ENCODE data around the gene SOBP.
"Not testable (repeated sequence)": the region's sequence is repeated elsewhere in the genome, so short reads cannot be mapped to it uniquely, and the experiment has no call there.

SOBP gene

GRCh38 chr6:107488174-107488874 lies 1.6 kb upstream of the SOBP start:
- DNase-seq: no peak
- no peak for ATAC-seq

GRCh38 chr6:107488875-107489635 lies 862 bp upstream of the SOBP start:
- peak; percentile 28 for ATAC-seq
- DNase-seq: peak; percentile 30

DNA sequence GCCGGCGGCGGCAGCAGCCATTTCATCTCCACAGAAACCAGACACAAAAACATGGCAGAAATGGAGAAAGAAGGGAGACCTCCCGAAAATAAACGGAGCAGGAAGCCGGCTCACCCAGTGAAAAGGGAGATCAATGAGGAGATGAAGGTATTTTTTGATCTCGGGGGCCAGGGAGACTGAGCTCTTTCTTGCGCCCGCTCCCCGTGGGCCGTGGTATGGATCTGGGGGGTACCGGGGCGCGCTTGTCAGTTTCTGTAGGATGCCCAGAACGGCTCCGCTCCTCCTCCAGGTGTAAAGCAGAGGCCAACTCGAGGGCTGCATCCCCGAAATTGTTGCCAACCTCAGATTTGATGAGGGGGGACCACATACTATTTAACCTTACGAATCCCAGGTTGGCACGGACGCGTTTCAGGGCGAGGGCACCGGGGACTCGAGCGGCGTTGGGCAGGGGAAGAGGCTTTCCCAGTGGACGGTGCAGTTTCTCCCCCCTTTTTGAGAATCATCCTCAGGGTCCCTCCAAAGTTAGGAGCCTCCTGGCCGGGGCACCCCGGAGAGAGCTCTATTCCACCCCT lies 735 bp downstream of the SOBP start:
- ATAC-seq: peak; percentile 3
- peak; percentile 15 for DNase-seq

- ATAC-seq: no peak
These were observed 1.3 kb downstream of the SOBP start for GRCh38 chr6:107491138-107491609.

DNA sequence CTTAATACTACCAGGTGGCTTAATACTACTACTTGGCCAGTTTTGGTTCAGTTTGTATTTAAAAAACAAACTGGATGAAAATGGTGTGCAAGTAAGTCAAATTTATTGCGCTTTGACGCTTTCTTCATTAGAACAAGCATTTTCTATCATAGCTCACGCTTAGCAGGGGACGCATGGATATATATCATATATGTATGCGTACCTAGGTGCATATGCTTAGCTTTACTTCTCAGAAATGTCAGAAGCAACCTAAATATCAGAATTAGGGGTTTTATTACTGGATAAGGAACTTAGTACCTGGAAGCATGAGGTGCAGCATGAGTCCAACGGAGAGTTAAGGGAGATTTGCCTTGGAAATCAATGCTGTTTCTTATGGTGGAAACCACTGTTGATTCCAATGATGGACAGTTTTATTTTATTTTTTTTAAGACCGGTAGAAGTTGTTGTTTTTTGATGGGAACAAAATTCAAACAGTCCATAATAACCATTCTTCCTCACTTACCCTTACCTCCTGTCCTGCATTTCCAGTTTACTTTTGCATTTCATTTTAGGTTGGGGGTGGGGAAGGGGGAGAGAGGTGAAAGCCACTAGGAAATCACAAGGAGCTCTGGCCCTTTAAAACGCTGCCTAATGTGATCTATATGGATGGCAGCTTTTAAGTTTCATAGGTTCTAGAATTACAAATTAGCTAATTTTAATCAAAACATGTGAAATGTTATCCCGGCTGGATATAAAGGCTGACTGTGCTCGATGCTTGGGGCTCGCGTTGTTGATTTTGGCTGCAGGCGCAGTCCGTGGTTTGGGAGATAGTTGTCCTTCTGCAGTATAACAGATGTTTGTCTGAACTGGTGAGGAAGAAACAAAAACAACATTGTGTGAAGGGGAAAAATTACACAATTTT lies 2.1 kb downstream of the SOBP start:
- DNase-seq (no peak), ATAC-seq (no peak)

More at GRCh38 chr6:107491138-107491609, 1.3 kb downstream of the SOBP start:
- DNase-seq: peak; percentile 12

GRCh38 chr6:107493158-107494057 lies 3.5 kb downstream of the SOBP start:
- no peak for DNase-seq

DNA sequence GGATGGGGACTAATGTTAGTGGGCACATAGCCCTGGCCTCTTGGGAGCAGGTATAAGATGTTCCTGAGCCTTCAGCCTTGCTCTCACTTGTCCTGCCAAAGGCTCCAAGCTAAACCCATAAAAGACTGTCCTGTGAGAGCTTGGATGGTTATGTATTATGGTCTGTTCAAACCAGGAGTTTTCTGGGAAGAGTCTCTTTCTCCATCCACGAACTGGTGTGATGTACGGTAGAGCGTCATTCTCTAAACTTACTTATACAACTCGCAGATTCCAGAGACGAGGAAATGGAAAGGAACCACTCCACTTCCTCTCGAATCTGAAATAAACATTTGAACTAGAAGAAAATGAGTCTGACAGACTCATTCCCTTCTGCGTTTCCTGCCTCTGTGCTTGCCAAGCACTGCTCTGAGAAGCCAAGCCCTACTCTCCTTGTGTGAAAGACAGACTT lies 5.3 kb downstream of the SOBP start:
- no peak for ATAC-seq
- no peak for DNase-seq

More at GRCh38 chr6:107493158-107494057, 3.5 kb downstream of the SOBP start:
- ATAC-seq: no peak

DNA sequence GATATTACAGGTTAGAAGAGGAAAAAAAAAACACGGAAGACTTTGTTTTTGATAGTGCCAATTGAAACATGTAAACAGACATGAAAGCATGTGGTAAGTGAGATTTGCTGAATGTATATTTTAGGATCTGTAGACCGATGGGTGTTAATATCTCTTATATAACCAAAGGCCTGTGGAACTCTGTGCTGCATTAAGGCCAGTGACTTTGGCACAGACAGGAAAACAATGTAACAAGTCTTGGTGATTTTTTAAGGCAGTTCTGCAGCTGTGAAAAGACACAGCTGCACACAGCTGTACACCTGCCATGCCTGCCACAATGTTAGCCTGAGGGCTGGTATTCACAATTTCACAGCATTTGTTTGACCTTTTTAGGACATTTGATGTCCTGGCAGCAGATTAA lies 6.1 kb downstream of the SOBP start:
- ATAC-seq (no peak), DNase-seq (no peak)

GRCh38 chr6:107496892-107497684 lies 7.2 kb downstream of the SOBP start:
- no peak for DNase-seq
- no peak for ATAC-seq

DNA sequence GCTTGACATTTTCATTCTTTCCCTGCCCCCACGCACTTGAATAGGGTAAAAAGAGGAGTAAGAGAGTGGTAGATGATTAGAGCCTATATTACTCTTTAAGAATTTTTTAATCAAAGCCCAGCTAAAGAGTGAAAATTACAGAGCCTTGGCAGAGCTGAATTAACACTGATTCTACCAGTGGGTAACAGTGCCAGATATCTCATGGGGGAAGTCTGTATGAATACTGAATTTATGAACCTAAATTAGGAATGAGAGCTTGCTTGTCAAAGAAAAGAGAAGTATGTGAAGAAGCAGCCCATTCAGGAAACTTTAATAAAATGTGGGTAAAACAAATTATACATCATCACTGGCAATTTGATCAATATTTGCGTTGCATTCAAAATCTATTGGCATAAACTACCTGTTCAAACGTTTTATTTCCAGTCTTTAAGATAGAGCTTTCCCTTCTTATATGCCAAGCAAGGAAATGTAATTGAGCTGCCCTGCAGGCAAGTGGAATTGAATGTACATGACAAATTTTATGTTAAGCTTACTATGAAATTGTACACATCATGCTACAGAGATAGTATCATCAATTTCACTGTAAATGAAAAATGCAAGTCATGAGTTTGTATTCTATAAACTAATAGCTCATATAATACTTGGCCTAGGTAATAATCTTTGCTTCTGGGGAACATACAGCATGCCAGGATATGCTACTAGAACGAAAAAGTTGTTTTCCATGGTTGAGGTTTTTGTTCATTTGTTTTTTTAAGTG lies 14.5 kb downstream of the SOBP start:
- no peak for ATAC-seq
- DNase-seq: no peak

- no peak for DNase-seq
These were observed 16.2 kb downstream of the SOBP start for GRCh38 chr6:107506145-107506544.

GRCh38 chr6:107509506-107509905 lies 19.6 kb downstream of the SOBP start:
- ATAC-seq (no peak), DNase-seq (no peak)

More at GRCh38 chr6:107506145-107506544, 16.2 kb downstream of the SOBP start:
- ATAC-seq: no peak

DNA sequence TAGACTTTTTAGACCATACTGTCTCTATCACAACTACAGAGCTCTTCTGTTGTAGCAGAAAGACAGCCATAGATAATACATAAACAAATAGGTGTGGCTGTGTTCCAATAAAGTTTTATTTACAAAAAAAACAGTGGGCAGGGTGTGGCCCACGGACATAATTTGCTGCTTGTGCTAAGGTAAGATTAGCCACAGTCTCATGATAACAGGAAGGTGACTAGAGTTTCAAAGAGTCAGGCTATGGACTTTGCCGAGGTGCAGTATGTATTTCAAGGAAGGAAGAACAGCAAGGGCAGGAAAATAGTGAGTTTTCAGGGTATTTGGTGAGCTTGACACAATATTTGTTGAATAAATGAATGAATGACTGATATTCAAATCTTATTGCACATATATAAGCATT lies 20.2 kb downstream of the SOBP start:
- no peak for DNase-seq
- ATAC-seq: no peak

DNA sequence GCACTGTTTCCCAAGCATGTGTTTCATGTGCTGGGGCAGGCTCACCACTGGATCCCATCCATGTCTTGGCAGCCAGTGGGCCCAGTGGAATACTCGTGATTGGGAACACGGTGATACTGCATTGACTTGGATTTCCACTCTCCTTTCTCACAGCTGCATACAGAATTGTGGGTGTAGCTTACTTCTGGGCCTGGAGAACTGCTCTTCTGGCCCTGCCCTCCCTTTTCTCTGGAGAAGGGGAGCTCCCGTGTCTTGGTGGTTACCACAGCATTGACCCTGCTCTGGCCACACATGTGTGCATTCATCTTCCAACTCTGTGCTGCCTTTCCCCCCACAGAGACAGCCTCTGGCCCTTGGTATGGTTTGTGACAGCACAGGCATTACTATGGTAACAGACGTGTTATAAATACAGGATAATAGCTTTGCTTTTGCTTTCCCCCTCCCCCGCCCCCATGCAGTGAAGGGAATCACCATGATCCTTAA lies 21.6 kb downstream of the SOBP start:
- ATAC-seq (no peak), DNase-seq (no peak)

DNA sequence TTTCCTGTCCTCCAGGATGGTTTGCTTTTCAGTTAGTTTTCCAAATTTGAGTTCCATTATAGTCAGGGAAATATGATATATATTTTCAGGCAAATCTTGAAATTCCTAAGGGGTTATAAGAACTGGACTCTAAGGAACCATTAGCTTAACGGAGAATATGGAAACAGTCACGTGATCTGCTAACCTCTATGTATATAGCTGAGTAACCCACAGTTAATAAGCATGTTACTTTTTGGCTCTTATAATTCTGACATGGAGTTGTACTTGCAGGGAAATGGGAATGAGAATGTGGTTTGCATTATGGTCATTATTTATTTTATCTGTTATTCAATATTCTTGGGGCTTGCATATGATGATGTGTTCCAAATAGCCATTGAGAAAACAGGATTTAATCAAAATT lies 23.3 kb downstream of the SOBP start:
- DNase-seq (no peak), ATAC-seq (no peak)

- DNase-seq: no peak
- ATAC-seq: no peak
These were observed 26.0 kb downstream of the SOBP start for GRCh38 chr6:107515955-107516354.

DNA sequence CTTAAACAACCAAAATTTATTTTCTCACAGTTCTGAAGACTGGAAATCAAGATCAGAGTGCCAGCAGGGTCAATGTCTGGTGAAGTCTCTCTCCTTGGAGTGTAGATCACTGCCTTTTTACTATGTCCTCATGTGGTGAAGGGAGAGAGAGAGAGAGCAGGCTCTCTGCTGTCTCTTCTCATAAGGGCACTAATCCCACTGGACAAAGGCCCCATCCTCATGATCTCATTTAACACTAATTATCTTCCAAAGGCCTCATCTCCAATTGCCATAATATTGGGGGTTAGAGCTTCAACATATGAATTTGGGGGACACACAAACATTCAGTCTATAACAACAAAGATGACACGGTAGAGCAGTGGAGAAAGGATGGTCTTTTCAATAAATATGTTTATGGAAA lies 27.4 kb downstream of the SOBP start:
- ATAC-seq: no peak

DNA sequence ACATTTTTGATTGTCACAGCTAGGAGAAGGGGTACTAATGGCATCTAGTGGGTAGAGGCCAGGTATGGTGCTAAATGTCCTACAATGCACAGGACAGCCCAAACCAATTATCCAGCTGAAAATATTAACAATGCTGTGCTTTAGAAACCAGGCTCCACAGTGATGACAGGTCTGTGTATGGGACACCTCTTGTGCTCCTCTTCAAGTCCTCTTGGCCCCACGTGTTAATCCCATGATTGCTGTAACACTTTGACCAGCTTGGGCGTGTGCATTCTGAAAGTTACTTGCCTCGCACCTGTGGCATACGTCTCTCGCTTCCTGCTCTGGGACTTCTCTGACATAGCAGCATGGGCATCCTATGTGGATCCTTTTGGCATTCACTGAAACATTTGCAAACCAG lies 29.3 kb downstream of the SOBP start:
- DNase-seq, ATAC-seq: not testable (repeated sequence)

More for the DNA sequence above, 27.4 kb downstream of the SOBP start:
- no peak for DNase-seq

DNA sequence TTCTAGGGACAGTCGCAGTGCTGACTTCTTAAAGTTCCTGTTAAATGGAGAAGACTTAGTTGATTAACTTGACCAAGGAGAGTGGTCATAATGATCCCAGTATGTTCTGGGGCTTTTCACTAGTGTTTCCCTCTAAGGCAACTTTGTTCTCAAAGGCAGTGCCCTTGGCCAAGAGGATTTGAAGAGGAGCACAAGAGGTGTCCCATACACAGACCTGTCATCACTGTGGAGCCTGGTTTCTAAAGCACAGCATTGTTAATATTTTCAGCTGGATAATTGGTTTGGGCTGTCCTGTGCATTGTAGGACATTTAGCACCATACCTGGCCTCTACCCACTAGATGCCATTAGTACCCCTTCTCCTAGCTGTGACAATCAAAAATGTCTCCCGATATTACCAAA lies 30.8 kb downstream of the SOBP start:
- not testable (repeated sequence) for DNase-seq, ATAC-seq

All from stimulated activated naive CD8-positive, alpha-beta T cell treated with anti-CD3 and anti-CD28 coated beads, Interleukin-15, Interleukin-2, amounts not matched to agents 100 U/mL and 50 U/mL, for 24 hours (primary cell).